BE2C (cell line): ENCODE results near the gene GOLGA2.
"Not testable (repeated sequence)": the region's sequence is repeated elsewhere in the genome, so short reads cannot be mapped to it uniquely, and the experiment has no call there.

Experiments used
- DNase-seq: peaks from one replicate; pipeline ENCODE4 v3.0.0-alpha.2; 2020
- H3K27me3 ChIP-seq: fragments of 250-450 bp; sonication (Bioruptor Pico); 2 replicates; pipeline ENCODE4 v1.5.1; 2020; ENCODE audit warnings: mild to moderate bottlenecking
- H3K36me3 ChIP-seq: fragments of 250-450 bp; sonication (Bioruptor Pico); 2 replicates; pipeline ENCODE4 v1.5.1; 2020; ENCODE audit warnings: mild to moderate bottlenecking
- H3K4me1 ChIP-seq: fragments of 250-450 bp; sonication (Bioruptor Pico); 2 replicates; pipeline ENCODE4 v1.5.1; 2020
- H3K4me3 ChIP-seq: 2 replicates; pipeline ENCODE4 v1.5.1; 2011; ENCODE audit warnings: low read depth, low read length
- H3K9me3 ChIP-seq: fragments of 250-450 bp; sonication (Bioruptor Pico); 2 replicates; pipeline ENCODE4 v1.5.1; 2020
- CTCF ChIP-seq: IDR thresholded peaks from 2 replicates; pipeline ENCODE4 v1.5.1; 2012; ENCODE audit warnings: mild to moderate bottlenecking, low read depth, low read length

Gene GOLGA2

GRCh38 chr9:128242828-128243214 lies 33.0 kb downstream of the GOLGA2 start:
- no peak for TF ChIP-seq CTCF

GRCh38 chr9:128242124-128242523 lies 33.7 kb downstream of the GOLGA2 start:
- H3K4me3 ChIP-seq: no peak overlapping the region
- TF ChIP-seq CTCF: no peak
- peaks cover 7% of the 10 kb centered on the region for H3K4me1 ChIP-seq
- DNase-seq: no peak
- H3K36me3 ChIP-seq: peaks cover 2% of the 10 kb centered on the region; the same call in 1 of the 2 replicates
- no peaks in the 10 kb centered on the region for H3K9me3 ChIP-seq
- H3K27me3 ChIP-seq: no peaks in the 10 kb centered on the region

More at GRCh38 chr9:128242828-128243214, 33.0 kb downstream of the GOLGA2 start:
- DNase-seq: no peak
- peaks cover 2% of the 10 kb centered on the region; the same call in 1 of the 2 replicates for H3K36me3 ChIP-seq
- no peak overlapping the region for H3K4me3 ChIP-seq
- H3K4me1 ChIP-seq: peaks cover 7% of the 10 kb centered on the region
- no peaks in the 10 kb centered on the region for H3K9me3 ChIP-seq
- no peaks in the 10 kb centered on the region for H3K27me3 ChIP-seq

GRCh38 chr9:128233817-128234406 lies 41.9 kb downstream of the GOLGA2 start:
- peak; percentile 10 for DNase-seq
- TF ChIP-seq CTCF: no peak
- Histone ChIP-seq H3K36me3 (no peaks in the 10 kb centered on the region), H3K4me1 (no peaks in the 10 kb centered on the region), H3K4me3 (no peak overlapping the region), H3K9me3 (no peaks in the 10 kb centered on the region), H3K27me3 (no peaks in the 10 kb centered on the region)

- Histone ChIP-seq H3K27me3 (no peaks in the 10 kb centered on the region), H3K36me3 (no peaks in the 10 kb centered on the region), H3K4me1 (no peaks in the 10 kb centered on the region), H3K9me3 (no peaks in the 10 kb centered on the region), H3K4me3 (no peak overlapping the region)
- no peak for TF ChIP-seq CTCF
- DNase-seq: peak; percentile 9
These were observed 43.0 kb downstream of the GOLGA2 start for GRCh38 chr9:128232528-128233428.

- no peak overlapping the region for H3K4me3 ChIP-seq
- H3K9me3 ChIP-seq: no peaks in the 10 kb centered on the region
- TF ChIP-seq CTCF: no peak
- no peaks in the 10 kb centered on the region for H3K4me1 ChIP-seq
- no peak for DNase-seq
- no peaks in the 10 kb centered on the region for H3K27me3 ChIP-seq
- no peaks in the 10 kb centered on the region for H3K36me3 ChIP-seq
These were observed 43.9 kb downstream of the GOLGA2 start for GRCh38 chr9:128231638-128232527.

GRCh38 chr9:128230897-128231296 lies 44.9 kb downstream of the GOLGA2 start:
- H3K9me3 ChIP-seq, H3K36me3 ChIP-seq, H3K4me1 ChIP-seq, H3K4me3 ChIP-seq, DNase-seq, H3K27me3 ChIP-seq: not testable (repeated sequence)
